HepG2 (cell line): ENCODE data around the gene GPR155. TPM values are rescaled to one million over a fixed set of nuclear protein-coding genes. Genes with fewer than 3 reads are reported as not detected.

Source experiments
- AFF4 ChIP-seq: sonication (generic); formaldehyde crosslinking; IDR thresholded peaks from 2 replicates; pipeline ENCODE4 v1.4.0; 2020; ENCODE audit warnings: missing genetic modification reagents
- HIC2 ChIP-seq: sonication (generic); formaldehyde crosslinking; IDR thresholded peaks from 2 replicates; pipeline ENCODE4 v1.9.0; 2022; ENCODE audit warnings: low read depth, missing genetic modification reagents
- SETDB1 ChIP-seq: sonication (generic); formaldehyde crosslinking; IDR thresholded peaks from 2 replicates; pipeline ENCODE4 v1.5.1; 2020; ENCODE audit warnings: missing genetic modification reagents, mild to moderate bottlenecking, borderline replicate concordance
- ZNF512B ChIP-seq: sonication (generic); formaldehyde crosslinking; IDR thresholded peaks from 2 replicates; pipeline ENCODE4 v1.5.1; 2020; ENCODE audit warnings: missing genetic modification reagents, mild to moderate bottlenecking, borderline replicate concordance
- ZNF776 ChIP-seq: sonication (generic); formaldehyde crosslinking; IDR thresholded peaks from 2 replicates; pipeline ENCODE4 v1.4.0; 2020; ENCODE audit warnings: mild to moderate bottlenecking, missing genetic modification reagents
- ZNF839 ChIP-seq: sonication (generic); formaldehyde crosslinking; IDR thresholded peaks from 2 replicates; pipeline ENCODE4 v1.4.0; 2020; ENCODE audit warnings: missing genetic modification reagents, mild to moderate bottlenecking, borderline replicate concordance
- ZSCAN5A ChIP-seq: sonication (generic); formaldehyde crosslinking; IDR thresholded peaks from 2 replicates; pipeline ENCODE4 v1.8.0; 2022; ENCODE audit warnings: mild to moderate bottlenecking, missing genetic modification reagents, borderline replicate concordance
- polyA plus RNA-seq, 8 experiments: library from polyadenylated mRNA; depleted of rRNA in 3 of 8; stranded (reverse) in 7 of 8; unstranded in 1 of 8; fragments of >200 nt; fragmentation: Illumina TruSeq in 4 of 8; extraction: Trizol in 4 of 8; gene quantifications; 2 replicates each; pipeline versions ENCODE4 v1.2.1 to v1.2.3, GENCODE V29; 2011 to 2016; ENCODE audit warnings: low read depth in 4 of 8, missing spikeins in 1 of 8, mixed read lengths in 1 of 8; ENCODE audit not compliant: insufficient read depth in 1 of 8
- total RNA-seq, 5 experiments: library from RNA; depleted of rRNA; stranded (reverse); fragments of >200 nt; fragmentation: Illumina TruSeq; extraction: Trizol; gene quantifications; 2 replicates each; pipeline ENCODE4 v1.2.3, GENCODE V29; 2016; ENCODE audit warnings: low read depth in 1 of 5
- TF ChIP-seq, protein P1 (sequence below), 2 experiments: sonication (generic) in 1 of 2; formaldehyde crosslinking in 1 of 2; IDR thresholded peaks; 2 replicates each; pipeline versions ENCODE4 v1.5.1 to v1.6.1; 2011 to 2020; ENCODE audit warnings: borderline replicate concordance in 1 of 2, low read depth in 1 of 2, low read length in 1 of 2, mild to moderate bottlenecking in 1 of 2, missing genetic modification reagents in 1 of 2, moderate library complexity in 1 of 2

Gene GPR155
- total and polyA plus RNA-seq, 2 of the 13 experiments (the other 11 are each of a cell fraction or from before 2014, with no cell fraction given) = 0.15 to 0.49 TPM

DNA sequence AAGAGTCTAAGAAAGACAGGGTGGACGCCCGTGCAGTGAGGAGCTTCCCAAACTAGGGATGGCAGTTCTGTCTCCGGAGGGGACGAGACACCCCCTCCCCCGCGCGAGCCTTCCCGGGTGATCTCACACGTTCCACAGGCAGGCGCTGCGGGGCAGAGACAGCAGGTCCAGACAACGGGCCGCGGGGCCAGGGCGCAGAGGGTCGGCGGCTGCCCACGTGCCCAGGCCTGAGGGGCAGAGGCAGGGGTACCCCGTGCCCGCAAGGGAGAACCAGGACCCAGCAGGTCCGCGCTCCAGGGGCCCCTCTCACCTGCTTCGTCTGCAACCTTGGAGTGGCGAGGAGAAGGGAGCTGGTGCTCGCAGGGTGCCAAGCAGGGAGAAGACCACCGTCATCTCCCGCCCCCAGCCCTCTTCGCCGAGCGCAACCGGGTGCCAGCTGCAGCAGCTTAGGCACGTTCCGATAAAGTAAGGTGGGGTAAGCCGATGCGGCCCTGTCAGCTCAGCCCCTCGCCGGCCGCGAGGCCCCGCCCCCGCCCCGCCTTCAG is at the start of gene GPR155 (continued):
- no peak for TF ChIP-seq SETDB1 (CRISPR knock-in tag)
- peak; percentile 76; the same call in 1 of the 2 replicates for TF ChIP-seq ZNF839
- no peak for TF ChIP-seq AFF4
- TF ChIP-seq ZNF512B = peak; percentile 17; the same call in 1 of the 2 replicates
- no peak for TF ChIP-seq ZSCAN5A (CRISPR knock-in tag)
- TF ChIP-seq HIC2 (CRISPR knock-in tag) = 0 out of 2 replicates have a peak, but pooled peaks have one; percentile 22
- TF ChIP-seq, protein P1, sequence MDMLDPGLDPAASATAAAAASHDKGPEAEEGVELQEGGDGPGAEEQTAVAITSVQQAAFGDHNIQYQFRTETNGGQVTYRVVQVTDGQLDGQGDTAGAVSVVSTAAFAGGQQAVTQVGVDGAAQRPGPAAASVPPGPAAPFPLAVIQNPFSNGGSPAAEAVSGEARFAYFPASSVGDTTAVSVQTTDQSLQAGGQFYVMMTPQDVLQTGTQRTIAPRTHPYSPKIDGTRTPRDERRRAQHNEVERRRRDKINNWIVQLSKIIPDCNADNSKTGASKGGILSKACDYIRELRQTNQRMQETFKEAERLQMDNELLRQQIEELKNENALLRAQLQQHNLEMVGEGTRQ (IDR thresholded peaks at IDR 0.05; ENCODE audit: low read depth, low read length) = no peak
- TF ChIP-seq, protein P1 (CRISPR knock-in tag; IDR thresholded peaks at IDR 0.05; ENCODE audit: borderline replicate concordance) = no peak
- TF ChIP-seq ZNF776 (CRISPR knock-in tag) = peak; percentile 24; the same call in 1 of the 2 replicates
